GM12878 (cell line): ENCODE measurements around the gene FUT6. TPM values are rescaled to one million over a fixed set of nuclear protein-coding genes. Genes with fewer than 3 reads are reported as not detected.

Experiments
- ATAC-seq: fragments of 200-7000 bp; cut with Tn5 transposase; 3 replicates; pipeline ENCODE4 v1.9.1; 2020; ENCODE audit warnings: mild to moderate bottlenecking, moderate library complexity
- BruUV-seq: library from RNA; stranded (reverse); fragments of 400-500 nt; replicated peaks from 2 replicates; lab custom pipeline; 2021; lab: Mats Ljungman, UMichigan
- CTCF ChIA-PET: fragments of 300-600 bp; sonication (Branson Sonifier 250); formaldehyde crosslinking; extraction: SDS; loops from one replicate; lab custom pipeline; 2021; ENCODE audit warnings: inconsistent platforms; lab: Yijun Ruan, JAX
- POLR2A ChIA-PET: fragments of 350-600 bp; formaldehyde crosslinking; extraction: SDS; loops from one replicate; lab custom pipeline; 2021; ENCODE audit warnings: inconsistent platforms; lab: Charles Lee
- RAD21 ChIA-PET: fragments of 300-600 bp; sonication (Branson Sonifier 250); formaldehyde crosslinking; loops from one replicate; lab custom pipeline; 2023; ENCODE audit warnings: antibody characterized with exemption; ENCODE audit not compliant: unreplicated experiment; lab: Charles Lee
- SMC1A ChIA-PET: fragments of 300-600 bp; sonication (Branson Sonifier 250); formaldehyde crosslinking; loops from one replicate; lab custom pipeline; 2023; ENCODE audit not compliant: unreplicated experiment, uncharacterized antibody; lab: Charles Lee
- DNase-seq: peaks from one replicate; pipeline ENCODE4 v3.0.0-alpha.2; 2011; ENCODE audit warnings: low read depth, low spot score
- FAIRE-seq: peaks from 3 replicates; lab custom pipeline; 2011; peaks lifted over from hg19 to GRCh38; lab: Jason Lieb, UNC
- H2AFZ ChIP-seq: 2 replicates; pipeline ENCODE4 v1.6.0; 2011; ENCODE audit warnings: low read depth, low read length, control low read depth; ENCODE audit not compliant: control insufficient read depth
- H3K27ac ChIP-seq: 2 replicates; pipeline ENCODE4 v1.5.1; 2011; ENCODE audit warnings: control low read depth; ENCODE audit not compliant: control insufficient read depth, insufficient read depth
- H3K27me3 ChIP-seq, 2 experiments: replicated peaks in 1 of 2; 2 replicates each; pipeline versions ENCODE4 v1.6.0 to v1.6.1; 2011; ENCODE audit warnings: low read length in 1 of 2; ENCODE audit not compliant: control insufficient read depth in 2 of 2, insufficient read depth in 2 of 2
- H3K36me3 ChIP-seq, 2 experiments: 2 replicates each; pipeline ENCODE4 v1.5.1; 2011; ENCODE audit warnings: low read length in 1 of 2; ENCODE audit not compliant: control insufficient read depth in 2 of 2, insufficient read depth in 2 of 2
- H3K4me1 ChIP-seq: 2 replicates; pipeline ENCODE4 v1.6.1; 2011; ENCODE audit warnings: mild to moderate bottlenecking, low read length, moderate library complexity, mixed read lengths; ENCODE audit not compliant: control insufficient read depth, insufficient read depth
- H3K4me2 ChIP-seq: 2 replicates; pipeline ENCODE4 v1.6.0; 2011; ENCODE audit warnings: control low read depth; ENCODE audit not compliant: control insufficient read depth, insufficient read depth
- H3K4me3 ChIP-seq: fragments of 200-600 bp; sonication (generic); 2 replicates; pipeline ENCODE4 v1.5.1; 2016
- H3K79me2 ChIP-seq: 2 replicates; pipeline ENCODE4 v1.6.0; 2011; ENCODE audit warnings: low read length; ENCODE audit not compliant: control insufficient read depth, insufficient read depth
- H3K9ac ChIP-seq: 2 replicates; pipeline ENCODE4 v1.8.0; 2011; ENCODE audit warnings: low read length, control low read depth, mixed read lengths; ENCODE audit not compliant: control insufficient read depth, insufficient read depth
- H3K9me3 ChIP-seq: replicated peaks from 3 replicates; pipeline ENCODE4 v1.5.1; 2011; ENCODE audit warnings: mild to moderate bottlenecking, low read length; ENCODE audit not compliant: control insufficient read depth, insufficient read depth
- H4K20me1 ChIP-seq: 2 replicates; pipeline ENCODE4 v1.6.0; 2011; ENCODE audit not compliant: control insufficient read depth, insufficient read depth
- ASH2L ChIP-seq: fragments of 300-600, 200-600 bp; sonication (generic); IDR thresholded peaks from 2 replicates; pipeline ENCODE4 v1.6.1; 2017; ENCODE audit warnings: low read depth, mild to moderate bottlenecking, borderline replicate concordance
- BCL11A ChIP-seq: IDR thresholded peaks from 2 replicates; pipeline ENCODE4 v1.6.1; 2011; ENCODE audit warnings: low read depth, low read length
- BCL3 ChIP-seq: IDR thresholded peaks from 2 replicates; pipeline ENCODE4 v1.6.1; 2011; ENCODE audit warnings: borderline replicate concordance, low read depth, mild to moderate bottlenecking, moderate library complexity, low read length; ENCODE audit not compliant: insufficient read depth, poor library complexity, severe bottlenecking
- CBX3 ChIP-seq: fragments of 200-600 bp; sonication (generic); IDR thresholded peaks from 2 replicates; pipeline ENCODE4 v1.6.1; 2016; ENCODE audit warnings: low read depth, borderline replicate concordance
- CHD4 ChIP-seq: fragments of 200-600 bp; sonication (generic); IDR thresholded peaks from 2 replicates; pipeline ENCODE4 v1.6.1; 2016; ENCODE audit warnings: mild to moderate bottlenecking
- CREM ChIP-seq: IDR thresholded peaks from 2 replicates; pipeline ENCODE4 v1.6.1; 2014; ENCODE audit warnings: antibody characterized with exemption, low read depth
- NR2C1 ChIP-seq: fragments of 450-650 bp; IDR thresholded peaks from 2 replicates; pipeline ENCODE4 v1.6.1; 2017; ENCODE audit warnings: antibody characterized with exemption, mild to moderate bottlenecking, moderate library complexity
- PBX3 ChIP-seq: IDR thresholded peaks from 2 replicates; pipeline ENCODE4 v1.6.1; 2011; ENCODE audit warnings: mild to moderate bottlenecking, low read depth, low read length, moderate library complexity; ENCODE audit not compliant: insufficient replicate concordance
- TCF12 ChIP-seq: IDR thresholded peaks from 2 replicates; pipeline ENCODE4 v1.6.1; 2011; ENCODE audit warnings: low read depth, mild to moderate bottlenecking, low read length
- WGBS: methylation state at CpG from one replicate; pipeline ENCODE4 v1.1.6; 2016; ENCODE audit warnings: low lambda C conversion rate; ENCODE audit not compliant: insufficient replicate concordance, insufficient coverage; ENCODE audit errors: missing lambda C conversion rate; 5-methylcytosine and 5-hydroxymethylcytosine counted together
- in situ Hi-C: fragments of 300-500 bp; cut with MboI; formaldehyde crosslinking; loops from 9 replicates; pipeline ENCODE4 v1.14.3; 2018; ENCODE audit warnings: mixed read lengths
- intact Hi-C: fragments of 100-400 bp; cut with micrococcal nuclease; formaldehyde crosslinking; loops from one replicate; pipeline ENCODE4 v1.14.2; 2022; ENCODE audit not compliant: unreplicated experiment
- polyA plus RNA-seq, 11 experiments: library from polyadenylated mRNA; depleted of rRNA in 4 of 11; unstranded in 6 of 11; stranded (reverse) in 5 of 11; fragments of >200 nt; fragmentation: Nextera tagmentation in 4 of 11; fragmentation: Illumina TruSeq in 1 of 11; extraction: Ambion mirVana in 4 of 11; extraction: Trizol in 1 of 11; gene quantifications; 1 replicate in 1 of 11; 2 replicates in 10 of 11; pipeline versions ENCODE4 v1.2.1 to v1.2.3, GENCODE V29; 2011 to 2016; ENCODE audit warnings: inconsistent platforms in 2 of 11, missing spikeins in 2 of 11, low read depth in 1 of 11
- total RNA-seq, 4 experiments: library from RNA; depleted of rRNA in 3 of 4; stranded (reverse); fragments of >200 nt in 3 of 4; fragmentation: Illumina TruSeq in 1 of 4; extraction: Trizol in 1 of 4; gene quantifications; 2 replicates each; pipeline versions ENCODE4 v1.2.1 to v1.2.3, GENCODE V29; 2013 to 2021

Gene FUT6
- total and polyA plus RNA-seq, 10 of the 15 experiments (the other 5 are each of a cell fraction or from before 2014, with no cell fraction given) = not detected

- TF ChIP-seq CHD4 (no peak), PBX3 (no peak), CBX3 (no peak), ASH2L (no peak), BCL3 (no peak), NR2C1 (no peak), BCL11A (no peak), CREM (no peak), TCF12 (no peak)
- intact Hi-C loops = no loop called here
- WGBS = 89% methylated on average over 37 of the region's 37 CpGs
- no peaks in the 10 kb centered on the region for H4K20me1 ChIP-seq
- no peak for DNase-seq
- POLR2A ChIA-PET = no interaction called here
- ATAC-seq = no peak
- no peaks in the 10 kb centered on the region for H3K27me3 ChIP-seq
- SMC1A ChIA-PET = no interaction called here
- H2AFZ ChIP-seq = no peak overlapping the region
- peaks cover 5% of the 10 kb centered on the region for H3K79me2 ChIP-seq
- H3K27ac ChIP-seq = no peak overlapping the region
- H3K4me2 ChIP-seq = no peak overlapping the region
- no TSS peak for BruUV-seq
- in situ Hi-C loops = no loop called here
- no peak overlapping the region for H3K4me3 ChIP-seq
- H3K36me3 ChIP-seq = peaks cover 4 to 30% of the 10 kb centered on the region in 2 experiments; a peak in 3 of 4 replicates
- H3K9ac ChIP-seq = no peak overlapping the region
- CTCF ChIA-PET = no interaction called here
- FAIRE-seq = no peak
- peaks cover 3% of the 10 kb centered on the region; the same call in 1 of the 2 replicates for H3K4me1 ChIP-seq
- no peaks in the 10 kb centered on the region for H3K9me3 ChIP-seq
- RAD21 ChIA-PET = no interaction called here
These were observed 54.1 kb downstream of the FUT6 start for GRCh38 chr19:5785423-5785822.
